ENCODE data around the gene ADAMTS19.
"Not testable (repeated sequence)": the region's sequence is repeated elsewhere in the genome, so short reads cannot be mapped to it uniquely, and the experiment has no call there.

The ADAMTS19 gene

GRCh38 chr5:129459777-129460671 is at the start of gene ADAMTS19:
Gene ADAMTS19, plus strand, starts transcription at chr5:129460298. Its CDS starts 94 bp downstream, at chr5:129460392.
- H3K9me3 Mint-ChIP-seq: peaks cover 11% of the 10 kb centered on the region
- H3K36me3 Mint-ChIP-seq (ENCODE audit: insufficient read depth): no peaks in the 10 kb centered on the region
- H3K4me1 Mint-ChIP-seq: peaks cover 6% of the 10 kb centered on the region
- DNase-seq (ENCODE audit: low spot score in 2 of 2) (no peak), ATAC-seq (replicated peaks; ENCODE audit: extremely low read depth, poor library complexity, severe bottlenecking) (no peak)
- H3K27ac Mint-ChIP-seq (ENCODE audit: low read depth): no peak within 1 kb of the TSS
- peaks cover 24% of the 10 kb centered on the region for H3K27me3 Mint-ChIP-seq
- H3K4me3 Mint-ChIP-seq: no peak within 1 kb of the TSS

DNA sequence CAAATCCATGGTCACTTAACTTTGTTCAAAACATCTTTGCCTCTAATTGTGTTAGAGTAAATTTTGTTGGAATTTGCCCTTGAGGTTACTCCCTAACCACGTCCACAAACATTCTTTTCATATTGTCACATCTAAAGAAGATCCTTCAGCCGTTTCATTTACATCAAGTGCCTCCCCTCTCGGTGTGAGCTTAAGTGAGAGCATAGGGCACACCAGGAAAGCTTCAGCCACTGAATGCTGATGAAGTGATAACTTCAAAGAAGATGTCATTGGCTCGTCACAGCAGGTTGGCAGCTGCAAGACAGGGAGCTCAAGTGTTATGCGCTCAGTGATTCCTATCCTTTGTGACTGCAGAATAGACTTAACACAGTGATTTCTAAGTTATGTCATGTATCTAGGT is 49.6 kb upstream of the ADAMTS19 start:
- Mint-ChIP-seq H3K27me3 (no peaks in the 10 kb centered on the region), H3K27ac (ENCODE audit: low read depth) (no peak overlapping the region), H3K4me1 (no peaks in the 10 kb centered on the region), H3K36me3 (ENCODE audit: insufficient read depth) (no peaks in the 10 kb centered on the region), H3K9me3 (peaks cover 20% of the 10 kb centered on the region), H3K4me3 (no peak overlapping the region)
- DNase-seq (ENCODE audit: low spot score in 2 of 2) (no peak), ATAC-seq (replicated peaks; ENCODE audit: extremely low read depth, poor library complexity, severe bottlenecking) (no peak)

DNA sequence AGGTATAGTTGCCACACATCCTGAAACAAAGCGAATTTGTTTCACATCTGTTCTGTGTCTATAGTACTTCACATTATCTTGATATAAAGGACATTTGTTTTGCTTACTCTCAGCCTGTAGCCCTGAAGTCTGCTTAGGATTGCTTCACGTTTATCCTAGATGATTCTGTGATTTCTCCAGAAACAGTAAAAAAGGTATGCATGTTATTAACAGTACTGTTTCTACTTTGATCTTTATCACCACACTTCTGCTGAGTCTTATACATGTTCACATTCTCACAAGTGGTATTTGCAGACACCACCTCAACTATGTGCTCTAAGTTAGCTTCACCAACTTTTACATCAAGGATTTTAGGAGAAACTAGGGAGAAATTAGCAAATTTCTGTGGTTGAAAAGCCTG is 47.4 kb upstream of the ADAMTS19 start:
- no peak for DNase-seq (ENCODE audit: low spot score in 2 of 2)
- no peaks in the 10 kb centered on the region for H3K27me3 Mint-ChIP-seq
- H3K4me1 Mint-ChIP-seq: no peaks in the 10 kb centered on the region
- no peaks in the 10 kb centered on the region for H3K36me3 Mint-ChIP-seq (ENCODE audit: insufficient read depth)
- no peak for ATAC-seq (replicated peaks; ENCODE audit: extremely low read depth, poor library complexity, severe bottlenecking)
- H3K27ac Mint-ChIP-seq (ENCODE audit: low read depth): no peak overlapping the region
- H3K4me3 Mint-ChIP-seq: no peak overlapping the region
- peaks cover 30% of the 10 kb centered on the region for H3K9me3 Mint-ChIP-seq

DNA sequence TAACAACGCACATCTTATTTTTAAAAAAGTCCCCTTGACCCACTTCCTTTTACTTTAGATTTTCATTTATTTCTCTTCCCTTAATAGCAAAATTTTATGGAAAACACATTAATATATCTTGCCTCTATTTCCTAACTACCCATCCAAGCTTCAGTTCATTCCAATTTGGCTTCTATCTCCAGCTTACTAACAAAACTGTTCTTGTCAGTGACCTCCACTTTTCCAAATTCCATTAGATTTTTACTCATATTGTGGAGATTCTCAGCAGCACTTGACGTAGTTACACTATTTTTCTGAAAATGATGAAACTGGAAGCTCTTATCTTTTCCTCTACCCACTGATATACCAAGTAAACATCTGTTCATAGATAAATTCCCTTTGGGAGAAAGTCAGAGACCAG is 46.5 kb upstream of the ADAMTS19 start:
- no peak for DNase-seq (ENCODE audit: low spot score in 2 of 2)
- Mint-ChIP-seq H3K27me3 (no peaks in the 10 kb centered on the region), H3K9me3 (peaks cover 30% of the 10 kb centered on the region), H3K4me3 (no peak overlapping the region), H3K4me1 (no peaks in the 10 kb centered on the region), H3K36me3 (ENCODE audit: insufficient read depth) (no peaks in the 10 kb centered on the region), H3K27ac (ENCODE audit: low read depth) (no peak overlapping the region)
- no peak for ATAC-seq (replicated peaks; ENCODE audit: extremely low read depth, poor library complexity, severe bottlenecking)

DNA sequence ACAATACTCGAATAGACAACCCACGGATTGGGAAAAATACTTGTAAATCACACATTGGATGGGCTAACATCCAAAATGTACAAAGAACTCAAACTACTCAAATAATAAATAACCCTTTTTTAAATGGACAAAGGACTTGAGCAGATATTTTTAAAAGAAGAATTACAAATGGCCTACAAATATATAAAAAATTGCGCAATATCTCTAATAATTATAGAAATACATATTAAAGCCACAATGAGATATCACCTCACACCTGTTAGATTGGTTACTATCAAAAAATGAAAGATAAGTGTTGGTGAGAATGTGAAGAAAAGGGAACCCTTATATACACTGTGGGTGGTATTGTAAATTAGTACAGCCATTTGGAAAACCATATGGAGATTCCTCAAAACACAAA is 40.8 kb upstream of the ADAMTS19 start:
- Mint-ChIP-seq H3K36me3 (ENCODE audit: insufficient read depth) (peaks cover 2% of the 10 kb centered on the region), H3K27me3 (no peaks in the 10 kb centered on the region), H3K27ac (ENCODE audit: low read depth) (no peak overlapping the region), H3K4me3 (no peak overlapping the region), H3K4me1 (no peaks in the 10 kb centered on the region), H3K9me3 (peaks cover 30% of the 10 kb centered on the region)
- ATAC-seq (replicated peaks; ENCODE audit: extremely low read depth, poor library complexity, severe bottlenecking) (no peak), DNase-seq (ENCODE audit: low spot score in 2 of 2) (no peak)

- H3K27ac Mint-ChIP-seq (ENCODE audit: low read depth): no peak overlapping the region
- no peak for ATAC-seq (replicated peaks; ENCODE audit: extremely low read depth, poor library complexity, severe bottlenecking)
- H3K36me3 Mint-ChIP-seq (ENCODE audit: insufficient read depth): peaks cover 2% of the 10 kb centered on the region
- H3K9me3 Mint-ChIP-seq: peaks cover 6% of the 10 kb centered on the region
- H3K27me3 Mint-ChIP-seq: no peaks in the 10 kb centered on the region
- no peak for DNase-seq (ENCODE audit: low spot score in 2 of 2)
- no peak overlapping the region for H3K4me3 Mint-ChIP-seq
- no peaks in the 10 kb centered on the region for H3K4me1 Mint-ChIP-seq
Observed at GRCh38 chr5:129425031-129425430, 35.1 kb upstream of the ADAMTS19 start.

DNA sequence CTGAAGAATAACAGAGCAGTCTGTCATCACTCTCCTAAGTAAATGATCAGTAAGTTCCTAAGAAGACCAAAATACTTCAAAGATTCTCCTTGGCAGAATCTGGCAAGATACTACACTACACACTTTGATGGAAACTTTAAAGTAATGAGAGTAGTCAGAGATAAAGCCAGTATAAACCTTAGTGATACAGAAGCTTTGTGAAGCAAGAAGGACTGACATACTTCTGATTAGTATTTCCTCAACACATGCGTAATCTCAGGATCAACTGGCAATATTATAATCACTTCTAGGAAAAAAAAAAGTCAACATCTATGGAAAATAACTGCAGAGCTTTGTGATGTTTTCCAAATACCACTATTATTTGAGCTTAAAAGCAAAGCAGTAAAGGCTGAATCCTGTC is 34.0 kb upstream of the ADAMTS19 start:
- Mint-ChIP-seq H3K27me3 (no peaks in the 10 kb centered on the region), H3K4me1 (no peaks in the 10 kb centered on the region)

DNA sequence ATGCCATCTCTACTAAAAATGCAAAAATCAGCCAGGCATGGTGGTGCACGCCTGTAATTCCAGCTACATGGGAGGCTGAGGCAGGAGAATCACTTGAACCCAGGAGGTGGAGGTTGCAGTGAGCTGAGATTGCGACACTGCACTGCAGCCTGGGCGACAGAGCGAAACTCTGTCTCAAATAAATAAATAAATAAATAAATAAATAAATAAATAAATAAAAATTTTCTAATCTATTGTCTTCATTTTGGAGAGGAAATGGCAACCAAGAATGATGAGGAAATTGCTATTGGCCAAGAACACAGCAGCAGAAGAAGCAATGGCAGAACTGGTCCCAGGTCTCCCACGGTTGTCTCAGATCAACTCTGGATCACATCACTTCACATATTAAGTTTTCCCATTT is 31.5 kb upstream of the ADAMTS19 start:
- H3K4me3 Mint-ChIP-seq; H3K27me3 Mint-ChIP-seq; H3K4me1 Mint-ChIP-seq; H3K36me3 Mint-ChIP-seq (ENCODE audit: insufficient read depth); H3K9me3 Mint-ChIP-seq; DNase-seq (ENCODE audit: low spot score in 2 of 2); ATAC-seq (replicated peaks; ENCODE audit: extremely low read depth, poor library complexity, severe bottlenecking); H3K27ac Mint-ChIP-seq (ENCODE audit: low read depth): not testable (repeated sequence)

More for the DNA sequence above, 34.0 kb upstream of the ADAMTS19 start:
- ATAC-seq (replicated peaks; ENCODE audit: extremely low read depth, poor library complexity, severe bottlenecking) (no peak), DNase-seq (ENCODE audit: low spot score in 2 of 2) (no peak)
- H3K9me3 Mint-ChIP-seq: peaks cover 6% of the 10 kb centered on the region
- H3K4me3 Mint-ChIP-seq: no peak overlapping the region
- no peak overlapping the region for H3K27ac Mint-ChIP-seq (ENCODE audit: low read depth)
- H3K36me3 Mint-ChIP-seq (ENCODE audit: insufficient read depth): peaks cover 2% of the 10 kb centered on the region

GRCh38 chr5:129431406-129431805 is 28.7 kb upstream of the ADAMTS19 start:
- no peak for ATAC-seq (replicated peaks; ENCODE audit: extremely low read depth, poor library complexity, severe bottlenecking)
- no peak for DNase-seq (ENCODE audit: low spot score in 2 of 2)
- Mint-ChIP-seq H3K4me3 (no peak overlapping the region), H3K4me1 (no peaks in the 10 kb centered on the region), H3K27ac (ENCODE audit: low read depth) (no peak overlapping the region), H3K27me3 (no peaks in the 10 kb centered on the region), H3K9me3 (peaks cover 4% of the 10 kb centered on the region), H3K36me3 (ENCODE audit: insufficient read depth) (no peaks in the 10 kb centered on the region)

DNA sequence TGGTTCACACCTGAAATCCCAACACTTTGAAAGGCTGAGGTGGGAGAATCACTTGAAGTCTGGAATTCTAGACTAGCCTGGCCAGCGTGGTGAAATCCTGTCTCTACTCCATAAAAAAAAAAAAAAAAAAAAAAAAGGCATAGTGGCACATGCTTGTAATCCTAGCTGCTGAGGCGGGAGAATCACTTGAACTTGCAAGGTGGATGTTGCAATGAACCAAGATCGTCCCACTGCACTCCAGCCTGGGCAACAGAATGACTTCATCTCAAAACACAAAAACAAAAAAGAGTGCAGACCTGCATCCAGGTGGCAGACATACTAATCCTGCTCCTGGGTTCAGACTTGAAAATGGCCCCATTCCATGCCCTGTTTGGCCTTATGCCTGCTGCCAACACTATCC is 21.8 kb upstream of the ADAMTS19 start:
- H3K27me3 Mint-ChIP-seq: no peaks in the 10 kb centered on the region
- H3K36me3 Mint-ChIP-seq (ENCODE audit: insufficient read depth): no peaks in the 10 kb centered on the region

DNA sequence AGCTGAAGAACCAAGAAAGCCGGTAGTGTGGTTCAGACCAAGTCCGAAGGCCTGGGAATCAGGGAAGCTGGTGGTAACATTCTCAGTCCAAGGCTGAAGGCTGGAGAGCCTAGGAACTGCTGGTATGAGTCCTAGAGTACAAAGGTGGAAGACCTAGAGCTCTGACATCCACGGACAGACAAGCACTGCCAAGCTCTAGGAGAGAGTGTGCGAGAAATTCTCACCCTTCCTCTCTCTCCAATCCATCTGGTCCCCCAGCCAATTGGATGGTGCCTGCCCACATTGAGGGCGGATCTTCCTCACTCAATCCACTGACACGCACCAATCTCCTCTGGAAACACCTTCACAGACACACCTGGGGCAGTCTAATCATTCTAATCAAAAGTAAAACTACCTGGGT is 19.7 kb upstream of the ADAMTS19 start:
- Mint-ChIP-seq H3K27ac (ENCODE audit: low read depth) (no peak overlapping the region), H3K4me3 (no peak overlapping the region), H3K36me3 (ENCODE audit: insufficient read depth) (no peaks in the 10 kb centered on the region), H3K4me1 (no peaks in the 10 kb centered on the region), H3K27me3 (no peaks in the 10 kb centered on the region), H3K9me3 (peaks cover 6% of the 10 kb centered on the region)
- DNase-seq (ENCODE audit: low spot score in 2 of 2) (no peak), ATAC-seq (replicated peaks; ENCODE audit: extremely low read depth, poor library complexity, severe bottlenecking) (no peak)

More for the DNA sequence above, 21.8 kb upstream of the ADAMTS19 start:
- no peaks in the 10 kb centered on the region for H3K9me3 Mint-ChIP-seq
- H3K4me1 Mint-ChIP-seq: no peaks in the 10 kb centered on the region
- no peak for DNase-seq (ENCODE audit: low spot score in 2 of 2)
- no peak for ATAC-seq (replicated peaks; ENCODE audit: extremely low read depth, poor library complexity, severe bottlenecking)
- H3K27ac Mint-ChIP-seq (ENCODE audit: low read depth): no peak overlapping the region
- H3K4me3 Mint-ChIP-seq: no peak overlapping the region

GRCh38 chr5:129441096-129441495 is 19.0 kb upstream of the ADAMTS19 start:
- peaks cover 6% of the 10 kb centered on the region for H3K9me3 Mint-ChIP-seq
- no peaks in the 10 kb centered on the region for H3K27me3 Mint-ChIP-seq
- ATAC-seq (replicated peaks; ENCODE audit: extremely low read depth, poor library complexity, severe bottlenecking) (no peak), DNase-seq (ENCODE audit: low spot score in 2 of 2) (no peak)
- H3K4me1 Mint-ChIP-seq: no peaks in the 10 kb centered on the region
- no peaks in the 10 kb centered on the region for H3K36me3 Mint-ChIP-seq (ENCODE audit: insufficient read depth)
- no peak overlapping the region for H3K4me3 Mint-ChIP-seq
- H3K27ac Mint-ChIP-seq (ENCODE audit: low read depth): no peak overlapping the region

- peaks cover 11% of the 10 kb centered on the region for H3K9me3 Mint-ChIP-seq
- no peaks in the 10 kb centered on the region for H3K27me3 Mint-ChIP-seq
- H3K27ac Mint-ChIP-seq (ENCODE audit: low read depth): no peak overlapping the region
- DNase-seq (ENCODE audit: low spot score in 2 of 2): no peak
- H3K4me1 Mint-ChIP-seq: no peaks in the 10 kb centered on the region
- no peaks in the 10 kb centered on the region for H3K36me3 Mint-ChIP-seq (ENCODE audit: insufficient read depth)
- ATAC-seq (replicated peaks; ENCODE audit: extremely low read depth, poor library complexity, severe bottlenecking): no peak
- H3K4me3 Mint-ChIP-seq: no peak overlapping the region
Observed at GRCh38 chr5:129445379-129445778, 14.7 kb upstream of the ADAMTS19 start.
